Measurements from ENCODE around the gene EIF4E1B.

Gene EIF4E1B

GRCh38 chr5:176644878-176645670 lies 14.6 kb downstream of the EIF4E1B start:
- in situ Hi-C loops (cut with MboI; ENCODE audit: low sequenced_read_pairs): no loop called here

- in situ Hi-C loops (cut with MboI; ENCODE audit: low sequenced_read_pairs): no loop called here
Measured at GRCh38 chr5:176646049-176646706, 15.7 kb downstream of the EIF4E1B start.

GRCh38 chr5:176646707-176647029 lies 16.2 kb downstream of the EIF4E1B start:
- in situ Hi-C loops (cut with MboI; ENCODE audit: low sequenced_read_pairs): no loop called here

- in situ Hi-C loops (cut with MboI; ENCODE audit: low sequenced_read_pairs): no loop called here
Measured at GRCh38 chr5:176647030-176647842, 16.8 kb downstream of the EIF4E1B start, which contains the start of gene TSPAN17. Gene TSPAN17, plus strand, starts transcription at chr5:176647484. Its CDS starts 132 bp downstream, at chr5:176647616.

GRCh38 chr5:176647843-176648473 lies 17.5 kb downstream of the EIF4E1B start:
- in situ Hi-C loops (cut with MboI; ENCODE audit: low sequenced_read_pairs): no loop called here

GRCh38 chr5:176648474-176649194 lies 18.2 kb downstream of the EIF4E1B start:
- in situ Hi-C loops (cut with MboI; ENCODE audit: low sequenced_read_pairs): no loop called here

GRCh38 chr5:176650354-176650884 lies 19.9 kb downstream of the EIF4E1B start:
- in situ Hi-C loops (cut with MboI; ENCODE audit: low sequenced_read_pairs): loop anchor here (25.0 kb wide), 2 partner anchors 312 to 462 kb away; no protein-coding TSS in a partner anchor

GRCh38 chr5:176651472-176651980 lies 21.1 kb downstream of the EIF4E1B start:
- in situ Hi-C loops (cut with MboI; ENCODE audit: low sequenced_read_pairs): loop anchor here (25.0 kb wide), 2 partner anchors 311 to 461 kb away; no protein-coding TSS in a partner anchor

- in situ Hi-C loops (cut with MboI; ENCODE audit: low sequenced_read_pairs): loop anchor here (25.0 kb wide), 2 partner anchors 310 to 460 kb away; no protein-coding TSS in a partner anchor
Measured at GRCh38 chr5:176652136-176652535, 21.7 kb downstream of the EIF4E1B start.

- in situ Hi-C loops (cut with MboI; ENCODE audit: low sequenced_read_pairs): loop anchor here (25.0 kb wide), 2 partner anchors 309 to 459 kb away; no protein-coding TSS in a partner anchor
Measured at GRCh38 chr5:176653401-176654385, 23.2 kb downstream of the EIF4E1B start.

- in situ Hi-C loops (cut with MboI; ENCODE audit: low sequenced_read_pairs): loop anchor here (25.0 kb wide), 2 partner anchors 307 to 457 kb away; no protein-coding TSS in a partner anchor
Measured at GRCh38 chr5:176654856-176655255, 24.4 kb downstream of the EIF4E1B start.

GRCh38 chr5:176656467-176656990 lies 26.1 kb downstream of the EIF4E1B start:
- in situ Hi-C loops (cut with MboI; ENCODE audit: low sequenced_read_pairs): loop anchor here (25.0 kb wide), 2 partner anchors 306 to 456 kb away; no protein-coding TSS in a partner anchor

- in situ Hi-C loops (cut with MboI; ENCODE audit: low sequenced_read_pairs): loop anchor here (25.0 kb wide), 2 partner anchors 304 to 454 kb away; no protein-coding TSS in a partner anchor
Measured at GRCh38 chr5:176658007-176658599, 27.6 kb downstream of the EIF4E1B start.

GRCh38 chr5:176658817-176659511 lies 28.5 kb downstream of the EIF4E1B start:
- in situ Hi-C loops (cut with MboI; ENCODE audit: low sequenced_read_pairs): loop anchor here (25.0 kb wide), 2 partner anchors 303 to 453 kb away; no protein-coding TSS in a partner anchor

- in situ Hi-C loops (cut with MboI; ENCODE audit: low sequenced_read_pairs): loop anchor here (25.0 kb wide), 2 partner anchors 303 to 453 kb away; no protein-coding TSS in a partner anchor
Measured at GRCh38 chr5:176659512-176659839, 29.0 kb downstream of the EIF4E1B start.

GRCh38 chr5:176659860-176660461 lies 29.5 kb downstream of the EIF4E1B start:
- in situ Hi-C loops (cut with MboI; ENCODE audit: low sequenced_read_pairs): loop anchor here (25.0 kb wide), 2 partner anchors 302 to 452 kb away; no protein-coding TSS in a partner anchor
